A549 (cell line): ENCODE data around the gene INPP5A.

ENCODE experiments used
- JUN ChIP-seq, 2 experiments: fragments of >200 bp; sonication (Bioruptor Twin); formaldehyde crosslinking; IDR thresholded peaks; 2 replicates in 1 of 2; 3 replicates in 1 of 2; pipeline ENCODE4 v1.6.1; 2016 to 2017
- TF ChIP-seq, protein P1 (sequence below): fragments of 200-600 bp; sonication (generic); IDR thresholded peaks from 2 replicates; pipeline ENCODE4 v1.6.1; 2016; ENCODE audit warnings: antibody characterized with exemption, mild to moderate bottlenecking, moderate library complexity

DNA sequence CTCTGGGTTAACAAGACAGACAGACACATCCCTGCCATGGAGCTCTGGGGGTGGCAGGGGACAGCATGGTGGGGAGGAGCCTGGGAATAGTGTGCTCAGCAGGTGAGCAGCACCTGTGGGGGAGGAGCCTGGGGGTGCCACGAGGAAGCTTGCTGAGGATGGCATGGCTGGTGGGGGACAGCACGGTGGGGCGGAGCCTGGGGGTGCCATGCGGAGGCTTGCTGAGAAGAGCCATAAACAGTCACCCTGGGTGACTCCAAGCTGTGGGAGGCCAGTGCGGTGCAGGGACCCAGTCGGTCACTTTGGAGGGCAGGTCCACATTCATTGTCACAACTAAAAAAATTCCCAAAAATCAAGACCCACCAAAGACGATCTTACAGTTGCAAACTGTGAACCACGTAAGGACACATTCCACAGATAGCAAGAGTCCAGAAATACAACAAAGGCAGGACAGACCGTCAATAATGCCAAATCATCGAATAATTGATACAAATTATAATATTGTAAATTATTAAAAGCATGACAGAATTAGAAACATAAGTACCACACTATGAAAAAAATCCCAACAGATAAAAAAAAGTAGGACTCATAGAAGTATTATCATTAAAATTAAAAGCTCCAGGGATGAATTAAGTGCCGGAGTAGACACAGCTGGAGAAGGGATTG lies 223.9 kb downstream of the INPP5A start:
- no peak for TF ChIP-seq JUN (IDR thresholded peaks at IDR 0.05)
- TF ChIP-seq, protein P1, sequence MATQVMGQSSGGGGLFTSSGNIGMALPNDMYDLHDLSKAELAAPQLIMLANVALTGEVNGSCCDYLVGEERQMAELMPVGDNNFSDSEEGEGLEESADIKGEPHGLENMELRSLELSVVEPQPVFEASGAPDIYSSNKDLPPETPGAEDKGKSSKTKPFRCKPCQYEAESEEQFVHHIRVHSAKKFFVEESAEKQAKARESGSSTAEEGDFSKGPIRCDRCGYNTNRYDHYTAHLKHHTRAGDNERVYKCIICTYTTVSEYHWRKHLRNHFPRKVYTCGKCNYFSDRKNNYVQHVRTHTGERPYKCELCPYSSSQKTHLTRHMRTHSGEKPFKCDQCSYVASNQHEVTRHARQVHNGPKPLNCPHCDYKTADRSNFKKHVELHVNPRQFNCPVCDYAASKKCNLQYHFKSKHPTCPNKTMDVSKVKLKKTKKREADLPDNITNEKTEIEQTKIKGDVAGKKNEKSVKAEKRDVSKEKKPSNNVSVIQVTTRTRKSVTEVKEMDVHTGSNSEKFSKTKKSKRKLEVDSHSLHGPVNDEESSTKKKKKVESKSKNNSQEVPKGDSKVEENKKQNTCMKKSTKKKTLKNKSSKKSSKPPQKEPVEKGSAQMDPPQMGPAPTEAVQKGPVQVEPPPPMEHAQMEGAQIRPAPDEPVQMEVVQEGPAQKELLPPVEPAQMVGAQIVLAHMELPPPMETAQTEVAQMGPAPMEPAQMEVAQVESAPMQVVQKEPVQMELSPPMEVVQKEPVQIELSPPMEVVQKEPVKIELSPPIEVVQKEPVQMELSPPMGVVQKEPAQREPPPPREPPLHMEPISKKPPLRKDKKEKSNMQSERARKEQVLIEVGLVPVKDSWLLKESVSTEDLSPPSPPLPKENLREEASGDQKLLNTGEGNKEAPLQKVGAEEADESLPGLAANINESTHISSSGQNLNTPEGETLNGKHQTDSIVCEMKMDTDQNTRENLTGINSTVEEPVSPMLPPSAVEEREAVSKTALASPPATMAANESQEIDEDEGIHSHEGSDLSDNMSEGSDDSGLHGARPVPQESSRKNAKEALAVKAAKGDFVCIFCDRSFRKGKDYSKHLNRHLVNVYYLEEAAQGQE = no peak
